Frontal cortex (tissue), 4 donors: ENCODE results near the gene KIF3B. TPM values are rescaled to one million over a fixed set of nuclear protein-coding genes. Genes with fewer than 3 reads are reported as not detected.
"Not testable (repeated sequence)": the region's sequence is repeated elsewhere in the genome, so short reads cannot be mapped to it uniquely, and the experiment has no call there.

ENCODE experiments used
- DNase-seq, 2 donors: peaks; one replicate each; pipeline ENCODE4 v3.0.0; 2012; ENCODE audit warnings: low spot score in 2 of 2
- FAIRE-seq: peaks from 2 replicates; lab custom pipeline; 2012; peaks lifted over from hg19 to GRCh38; lab: Jason Lieb, UNC
- total RNA-seq: library from RNA; depleted of rRNA; stranded (reverse); fragments of >200 nt; gene quantifications from one replicate; pipeline ENCODE4 v1.2.3, GENCODE V29; 2014
- donor health status: control.
- donor health status: control.
- donor health status: control.

KIF3B gene
- total RNA-seq, 1 donor from 2014 or later, result 89.3 TPM

DNA sequence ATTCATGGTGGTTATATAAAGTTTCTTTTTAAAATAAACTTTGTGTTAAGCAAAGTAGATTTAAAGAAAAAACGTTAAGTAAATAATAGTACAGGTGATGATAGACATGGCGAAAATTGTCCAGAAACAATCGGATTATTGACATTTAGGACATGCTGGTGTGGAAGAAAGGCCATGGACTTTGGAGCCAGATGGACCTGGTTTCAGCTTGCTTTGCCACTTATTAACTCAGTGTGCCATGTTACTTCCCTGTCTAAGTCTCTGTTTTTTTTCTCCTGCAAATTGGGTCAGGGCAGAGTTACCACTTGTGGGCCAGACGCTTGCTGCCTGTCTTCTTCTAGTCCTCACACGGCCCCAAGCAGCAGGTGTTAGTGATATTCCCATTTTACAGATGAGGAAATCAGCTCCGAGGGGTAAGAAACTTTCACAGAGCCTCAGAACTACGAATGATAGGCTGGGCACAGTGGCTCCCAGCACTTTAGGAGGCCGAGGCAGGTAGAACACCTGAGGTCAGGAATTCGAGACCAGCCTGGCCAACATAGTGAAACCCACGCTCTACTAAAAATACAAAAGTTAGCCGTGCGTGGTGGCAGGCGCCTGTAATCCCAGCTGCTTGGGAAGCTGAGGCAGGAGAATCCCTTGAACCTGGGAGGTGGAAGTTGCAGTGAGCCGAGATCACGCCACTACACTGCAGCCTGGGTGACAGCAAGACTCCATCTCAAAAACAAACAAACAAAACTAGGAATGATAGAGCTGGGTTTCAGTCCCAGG is 12.4 kb downstream of the KIF3B start:
- no peak for DNase-seq

DNA sequence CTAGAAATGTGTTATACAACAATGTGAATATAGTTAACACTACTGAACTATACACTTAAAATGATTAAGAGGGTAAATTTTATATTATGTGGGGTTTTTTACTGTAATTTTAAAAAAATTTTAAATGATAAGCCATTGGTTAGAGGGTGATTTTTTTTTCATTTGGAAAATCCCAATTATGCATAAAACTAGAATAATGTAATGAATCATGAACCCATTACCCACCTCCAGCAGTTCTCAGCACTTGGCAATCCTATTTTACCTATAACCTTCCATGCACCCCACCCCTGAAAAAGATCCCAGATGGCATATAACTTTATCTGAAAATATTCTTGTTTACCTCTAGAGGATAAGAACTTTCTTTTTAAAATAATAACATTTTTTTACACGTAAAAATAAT is 13.7 kb downstream of the KIF3B start:
- FAIRE-seq, result no peak
- no peak for DNase-seq

More for the DNA sequence above, 12.4 kb downstream of the KIF3B start:
- FAIRE-seq, result no peak

GRCh38 chr20:32292548-32292947 is 15.1 kb downstream of the KIF3B start:
- FAIRE-seq, result no peak
- DNase-seq, result no peak

GRCh38 chr20:32294071-32294470 is 16.6 kb downstream of the KIF3B start:
- DNase-seq (no peak), FAIRE-seq (no peak)

DNA sequence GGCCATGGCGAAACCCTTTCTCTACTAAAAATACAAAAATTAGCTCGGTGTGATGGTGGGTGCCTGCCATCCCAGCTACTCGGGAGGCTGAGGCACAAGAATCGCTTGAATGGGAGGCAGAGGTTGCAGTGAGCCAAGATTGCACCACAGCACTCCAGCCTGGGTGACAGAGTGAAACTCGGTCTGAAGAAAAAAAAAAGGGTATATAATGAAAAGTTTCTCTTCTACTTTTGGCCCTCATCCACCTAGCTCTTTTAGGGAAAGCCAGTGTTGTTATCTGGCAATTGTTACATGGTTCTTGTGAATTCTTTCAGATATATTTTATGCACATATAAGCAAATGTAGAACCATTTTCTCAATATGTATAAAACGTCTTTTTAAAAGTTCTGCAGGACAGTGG is 19.0 kb downstream of the KIF3B start:
- DNase-seq (no peak), FAIRE-seq (no peak)

GRCh38 chr20:32296819-32297420 is 19.5 kb downstream of the KIF3B start:
- no peak for FAIRE-seq
- no peak for DNase-seq

DNA sequence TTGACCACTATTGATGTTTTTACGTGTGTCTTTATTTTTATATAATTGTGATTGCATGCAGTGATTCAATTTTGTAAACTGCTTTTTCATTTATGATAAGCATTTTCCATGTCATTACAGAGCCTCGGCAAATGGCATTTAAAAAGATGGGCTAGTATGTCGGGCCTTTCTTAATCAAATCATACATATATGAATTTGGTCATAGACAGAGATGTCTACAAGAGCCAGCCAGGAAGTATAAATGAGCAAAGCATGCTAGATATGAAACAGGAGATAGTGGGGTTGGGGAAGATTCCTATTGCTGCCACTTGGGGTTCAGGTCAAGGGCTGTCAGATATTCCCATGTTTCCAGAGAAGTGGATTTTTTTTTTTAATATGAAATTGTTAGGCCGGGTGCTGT is 20.0 kb downstream of the KIF3B start:
- FAIRE-seq, result no peak
- DNase-seq, result no peak

GRCh38 chr20:32300647-32301046 is 23.2 kb downstream of the KIF3B start:
- FAIRE-seq, result no peak
- DNase-seq, result no peak

GRCh38 chr20:32301719-32302506 is 24.5 kb downstream of the KIF3B start:
- DNase-seq (no peak), FAIRE-seq (no peak)

- DNase-seq (no peak), FAIRE-seq (no peak)
Observed at GRCh38 chr20:32302507-32302872, 25.0 kb downstream of the KIF3B start.

DNA sequence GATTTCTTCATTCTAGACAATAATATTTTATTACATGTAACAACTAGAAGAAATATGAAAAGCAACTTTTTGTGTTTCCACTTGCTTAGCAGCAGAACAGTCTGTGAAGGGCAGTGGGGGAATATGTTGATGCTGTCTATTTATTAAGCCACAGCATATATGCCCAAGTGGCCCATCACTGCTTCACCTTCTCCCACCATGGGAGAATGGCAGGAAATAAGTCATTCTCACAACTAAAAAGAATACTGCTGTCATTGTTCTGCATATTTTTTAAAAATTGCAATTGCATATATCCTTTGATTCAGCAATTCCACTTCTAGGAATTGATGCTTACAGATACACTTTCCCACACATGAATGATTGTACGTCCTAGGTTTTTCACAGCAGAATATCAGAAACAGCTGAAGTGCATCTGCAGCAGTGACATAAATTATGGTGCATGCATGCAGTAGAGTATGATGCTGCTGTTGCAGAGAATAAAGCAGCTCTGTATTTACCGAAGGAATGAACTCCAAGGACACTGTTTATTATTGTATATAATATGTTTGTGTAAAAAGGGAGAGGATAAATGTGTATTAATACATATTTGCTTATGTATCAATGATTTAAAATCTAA is 26.8 kb downstream of the KIF3B start:
- FAIRE-seq (no peak), DNase-seq (no peak)

DNA sequence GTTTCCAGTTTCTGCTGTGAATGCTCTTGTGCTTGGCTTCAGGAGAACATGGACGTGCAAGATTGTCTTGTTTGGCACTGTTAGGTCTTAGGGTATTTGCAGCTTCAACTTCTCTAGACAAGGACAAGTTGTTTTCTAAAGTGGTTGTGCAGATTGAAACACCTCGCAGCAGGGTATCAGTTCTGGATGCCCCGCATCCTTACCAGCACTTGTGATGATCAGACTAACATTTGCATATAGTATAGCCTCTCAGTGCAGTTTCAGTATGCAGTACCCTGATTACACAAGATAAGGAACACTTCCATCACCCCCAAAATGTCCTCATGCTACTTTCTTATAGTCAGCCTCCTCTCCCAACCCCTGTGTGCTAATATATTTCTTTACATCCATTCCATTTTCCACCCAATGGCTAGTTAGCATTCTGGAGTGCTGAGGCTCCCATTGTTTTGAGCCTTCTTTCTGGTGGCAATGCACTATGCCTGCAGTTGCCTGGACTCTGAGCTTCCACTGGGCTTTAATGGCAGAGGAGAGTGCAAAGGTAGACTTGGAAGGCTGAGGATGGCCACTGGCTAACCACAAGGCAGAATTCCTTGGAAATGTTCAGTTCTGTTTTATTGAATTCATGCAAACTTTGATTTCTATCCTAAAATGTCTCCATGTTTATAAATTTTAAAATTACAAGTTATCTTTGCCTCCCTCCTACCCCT is 35.4 kb downstream of the KIF3B start:
- no peak for FAIRE-seq
- DNase-seq, result no peak

- DNase-seq (no peak), FAIRE-seq (no peak)
Observed at GRCh38 chr20:32314768-32315167, 37.3 kb downstream of the KIF3B start.

GRCh38 chr20:32315399-32315798 is 37.9 kb downstream of the KIF3B start:
- DNase-seq (no peak), FAIRE-seq (no peak)

GRCh38 chr20:32315891-32316290 is 38.4 kb downstream of the KIF3B start:
- FAIRE-seq, result no peak
- no peak for DNase-seq

- DNase-seq, result no peak
- no peak for FAIRE-seq
Observed at GRCh38 chr20:32316667-32317066, 39.2 kb downstream of the KIF3B start.

GRCh38 chr20:32319100-32319499 is 41.6 kb downstream of the KIF3B start:
- FAIRE-seq, result no peak
- DNase-seq, result no peak

- FAIRE-seq (no peak), DNase-seq (no peak)
Observed at GRCh38 chr20:32320305-32320704, 42.9 kb downstream of the KIF3B start.

- FAIRE-seq (no peak), DNase-seq (no peak)
Observed at GRCh38 chr20:32321390-32321789, 43.9 kb downstream of the KIF3B start.

GRCh38 chr20:32322260-32322659 is 44.8 kb downstream of the KIF3B start:
- DNase-seq, FAIRE-seq: not testable (repeated sequence)
